Mammary epithelial cell (primary cell): ENCODE results near the gene DECR2.

Source experiments
- CTCF ChIP-seq, 2 donors: IDR thresholded peaks in 1 of 2; conservative IDR thresholded peaks in 1 of 2; 2 replicates each; pipeline ENCODE4 v1.5.1; 2011 to 2012; ENCODE audit warnings: inconsistent platforms in 2 of 2, low read length in 2 of 2, mild to moderate bottlenecking in 2 of 2, control low read depth in 1 of 2, low read depth in 1 of 2; ENCODE audit not compliant: insufficient read depth in 1 of 2; ENCODE audit errors: extremely low read depth in 1 of 2
- EZH2 ChIP-seq: IDR thresholded peaks from 2 replicates; pipeline ENCODE4 v1.6.1; 2012; ENCODE audit warnings: low read length, inconsistent platforms, borderline replicate concordance

DNA sequence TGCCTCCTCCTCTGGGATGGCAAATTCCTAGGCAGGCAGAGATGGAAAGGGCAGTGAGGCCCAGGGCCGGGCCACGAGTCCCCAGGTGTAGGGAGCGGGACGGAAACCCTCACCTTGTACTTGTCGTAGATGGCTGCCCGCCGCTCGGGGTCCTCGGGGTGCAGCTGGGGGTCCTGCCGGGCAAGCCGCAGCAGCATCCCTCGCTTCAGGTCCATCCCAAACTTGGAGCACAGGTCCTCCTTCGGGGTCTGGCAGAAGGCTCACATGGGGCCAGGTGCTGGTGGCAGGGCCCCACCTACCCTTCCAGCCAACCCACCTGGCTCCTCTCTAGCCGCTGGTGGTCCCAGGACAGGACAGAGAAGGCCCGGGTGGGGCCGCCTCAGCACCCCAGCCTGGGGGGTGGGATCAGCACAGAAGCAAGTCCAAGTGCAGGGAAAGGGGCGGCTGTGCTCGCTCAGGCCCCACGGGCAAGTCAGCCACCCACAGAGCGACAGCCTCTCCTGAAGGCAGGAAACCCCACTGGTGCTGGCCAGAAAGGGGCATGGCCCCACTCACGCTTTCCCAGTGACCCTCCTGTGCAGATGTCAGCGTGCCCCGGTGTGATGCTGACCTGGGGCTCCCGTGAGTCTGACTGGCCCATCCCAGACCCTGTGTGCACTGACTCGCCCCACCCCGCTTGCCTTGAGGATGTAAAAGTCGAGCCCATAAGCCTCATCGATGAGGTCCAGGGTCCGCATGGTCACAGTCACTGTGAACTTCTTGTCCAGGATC is 33.1 kb upstream of the DECR2 start:
- no peak for TF ChIP-seq CTCF (conservative IDR thresholded peaks at IDR 0.05 in 1 of 2, IDR thresholded peaks at IDR 0.05 in 1 of 2; ENCODE audit: extremely low read depth in 1 of 2, insufficient read depth in 1 of 2, low read depth in 1 of 2, low read length in 2 of 2)
- TF ChIP-seq EZH2 = no peak
